Heart left ventricle (tissue), 13 donors: ENCODE data around the gene GLE1.

Source experiments
- POLR2A ChIP-seq, 2 donors: fragments of 450-650 bp; IDR thresholded peaks; one replicate each; pipeline ENCODE4 v1.6.1; 2017; ENCODE audit warnings: antibody characterized with exemption in 2 of 2, mild to moderate bottlenecking in 2 of 2, moderate library complexity in 2 of 2
- TF ChIP-seq, protein P1 (sequence below), 12 donors: fragments of 200-600 bp; sonication (generic) in 4 of 12; IDR thresholded peaks; one replicate each; pipeline versions ENCODE4 v1.5.0 to v1.8.0; 2018 to 2022; ENCODE audit warnings: antibody characterized with exemption in 12 of 12, mild to moderate bottlenecking in 5 of 12
- donor health status: ischemic (EF 13 %, LVEDD 7.1; RV severe dilation, severe dysfunction).
- donor health status: DM: no; HTN: yes; CAD: no.
- donor health status: DM: no; HTN: no; CAD: no.
- donor health status: ischemic (EF 25% LVEDD 6.9; RV normal size, moderate dysfunction).
- donor health status: ischemic (EF 25% LVEDD 5.7; RV mildly dilated, moderate dysfunction).
- donor health status: ischemic (EF 35%, LVEDD 5.7; RV mildly dilated, moderate dysfunction).
- donor health status: nonischemic (EF 11% LVEDD 7.7; RV severe dilation, severe dysfunction).
- donor health status: DM: yes; HTN: yes; CAD: no.
- donor health status: PGD.
- donor health status: ischemic (EF 29% LVEDD 5.4; RV normal size, mild dysfunction).
- donor health status: nonischemic (EF 23%, LVEDD 6.1; RV moderate dilation, normal function).

DNA sequence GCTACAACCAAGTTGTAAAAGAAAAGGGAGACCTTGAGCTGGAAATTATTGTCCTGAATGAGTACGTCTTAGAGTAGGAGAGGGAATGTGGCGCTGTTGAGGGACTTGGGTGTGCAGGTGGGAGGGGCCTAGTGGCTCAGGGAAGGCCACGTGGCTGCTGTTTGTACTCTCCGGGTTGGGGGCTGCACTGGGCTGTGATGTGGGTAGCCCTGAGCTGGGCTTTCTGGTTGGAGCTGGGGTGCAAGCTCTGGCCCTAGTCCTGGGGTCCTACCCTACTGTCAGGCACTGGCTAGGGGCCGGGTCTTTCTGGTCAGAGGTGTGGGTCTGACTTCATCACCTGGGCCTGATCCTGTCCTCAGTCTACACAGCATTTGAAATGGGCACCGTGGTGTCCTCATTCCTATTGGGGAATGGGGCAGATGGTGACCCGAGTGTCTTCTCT lies 19.1 kb upstream of the GLE1 start:
- TF ChIP-seq, protein P1, sequence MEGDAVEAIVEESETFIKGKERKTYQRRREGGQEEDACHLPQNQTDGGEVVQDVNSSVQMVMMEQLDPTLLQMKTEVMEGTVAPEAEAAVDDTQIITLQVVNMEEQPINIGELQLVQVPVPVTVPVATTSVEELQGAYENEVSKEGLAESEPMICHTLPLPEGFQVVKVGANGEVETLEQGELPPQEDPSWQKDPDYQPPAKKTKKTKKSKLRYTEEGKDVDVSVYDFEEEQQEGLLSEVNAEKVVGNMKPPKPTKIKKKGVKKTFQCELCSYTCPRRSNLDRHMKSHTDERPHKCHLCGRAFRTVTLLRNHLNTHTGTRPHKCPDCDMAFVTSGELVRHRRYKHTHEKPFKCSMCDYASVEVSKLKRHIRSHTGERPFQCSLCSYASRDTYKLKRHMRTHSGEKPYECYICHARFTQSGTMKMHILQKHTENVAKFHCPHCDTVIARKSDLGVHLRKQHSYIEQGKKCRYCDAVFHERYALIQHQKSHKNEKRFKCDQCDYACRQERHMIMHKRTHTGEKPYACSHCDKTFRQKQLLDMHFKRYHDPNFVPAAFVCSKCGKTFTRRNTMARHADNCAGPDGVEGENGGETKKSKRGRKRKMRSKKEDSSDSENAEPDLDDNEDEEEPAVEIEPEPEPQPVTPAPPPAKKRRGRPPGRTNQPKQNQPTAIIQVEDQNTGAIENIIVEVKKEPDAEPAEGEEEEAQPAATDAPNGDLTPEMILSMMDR (IDR thresholded peaks at IDR 0.05): no peak
- no peak for TF ChIP-seq POLR2A (IDR thresholded peaks at IDR 0.05)
